GM12874 (cell line): ENCODE results near the gene SH3PXD2A.

Experiments used
- TF ChIP-seq, protein P1 (sequence below): IDR thresholded peaks from 2 replicates; pipeline ENCODE4 v1.5.1; 2011; ENCODE audit warnings: low read depth, mild to moderate bottlenecking, control low read depth, low read length, moderate library complexity; ENCODE audit not compliant: insufficient read depth

Gene SH3PXD2A

DNA sequence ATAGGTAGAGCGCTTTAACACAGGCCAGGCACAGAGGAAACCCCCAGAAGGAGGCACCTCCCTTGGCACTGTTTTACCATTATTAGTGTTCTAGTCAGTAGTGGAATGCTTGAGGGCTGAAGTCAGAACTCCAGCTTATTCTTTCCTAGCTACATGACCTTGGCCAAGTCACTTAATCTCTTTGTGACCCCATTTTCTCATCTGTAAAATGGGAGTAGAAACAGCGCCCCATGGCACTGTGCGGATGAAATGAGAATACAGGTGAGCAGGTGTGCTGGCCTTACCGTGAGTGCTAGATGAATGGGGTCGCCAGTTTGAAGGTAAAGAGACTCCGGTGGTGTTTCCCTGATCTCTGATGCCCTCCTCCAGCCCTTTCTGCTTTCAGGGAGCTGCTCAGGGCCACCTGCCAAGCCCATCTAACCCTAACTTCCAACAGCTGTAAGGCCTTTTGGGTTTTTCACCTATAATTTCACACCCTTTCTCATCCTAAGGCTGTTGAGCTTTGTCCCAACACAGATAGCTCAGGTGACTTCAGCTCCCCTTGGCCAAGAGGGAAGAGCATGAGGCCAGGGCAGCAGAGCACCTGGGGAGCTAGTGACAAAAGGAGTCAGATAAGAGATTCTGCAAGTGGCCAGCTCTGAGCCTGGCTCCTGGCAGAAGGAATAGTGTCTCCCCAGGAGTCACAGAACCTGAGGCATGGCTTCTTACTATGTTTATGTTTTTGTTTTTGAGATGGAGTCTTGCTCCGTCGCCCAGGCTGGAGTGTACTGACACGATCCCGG lies 76.8 kb downstream of the SH3PXD2A start:
- TF ChIP-seq, protein P1, sequence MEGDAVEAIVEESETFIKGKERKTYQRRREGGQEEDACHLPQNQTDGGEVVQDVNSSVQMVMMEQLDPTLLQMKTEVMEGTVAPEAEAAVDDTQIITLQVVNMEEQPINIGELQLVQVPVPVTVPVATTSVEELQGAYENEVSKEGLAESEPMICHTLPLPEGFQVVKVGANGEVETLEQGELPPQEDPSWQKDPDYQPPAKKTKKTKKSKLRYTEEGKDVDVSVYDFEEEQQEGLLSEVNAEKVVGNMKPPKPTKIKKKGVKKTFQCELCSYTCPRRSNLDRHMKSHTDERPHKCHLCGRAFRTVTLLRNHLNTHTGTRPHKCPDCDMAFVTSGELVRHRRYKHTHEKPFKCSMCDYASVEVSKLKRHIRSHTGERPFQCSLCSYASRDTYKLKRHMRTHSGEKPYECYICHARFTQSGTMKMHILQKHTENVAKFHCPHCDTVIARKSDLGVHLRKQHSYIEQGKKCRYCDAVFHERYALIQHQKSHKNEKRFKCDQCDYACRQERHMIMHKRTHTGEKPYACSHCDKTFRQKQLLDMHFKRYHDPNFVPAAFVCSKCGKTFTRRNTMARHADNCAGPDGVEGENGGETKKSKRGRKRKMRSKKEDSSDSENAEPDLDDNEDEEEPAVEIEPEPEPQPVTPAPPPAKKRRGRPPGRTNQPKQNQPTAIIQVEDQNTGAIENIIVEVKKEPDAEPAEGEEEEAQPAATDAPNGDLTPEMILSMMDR = no peak

DNA sequence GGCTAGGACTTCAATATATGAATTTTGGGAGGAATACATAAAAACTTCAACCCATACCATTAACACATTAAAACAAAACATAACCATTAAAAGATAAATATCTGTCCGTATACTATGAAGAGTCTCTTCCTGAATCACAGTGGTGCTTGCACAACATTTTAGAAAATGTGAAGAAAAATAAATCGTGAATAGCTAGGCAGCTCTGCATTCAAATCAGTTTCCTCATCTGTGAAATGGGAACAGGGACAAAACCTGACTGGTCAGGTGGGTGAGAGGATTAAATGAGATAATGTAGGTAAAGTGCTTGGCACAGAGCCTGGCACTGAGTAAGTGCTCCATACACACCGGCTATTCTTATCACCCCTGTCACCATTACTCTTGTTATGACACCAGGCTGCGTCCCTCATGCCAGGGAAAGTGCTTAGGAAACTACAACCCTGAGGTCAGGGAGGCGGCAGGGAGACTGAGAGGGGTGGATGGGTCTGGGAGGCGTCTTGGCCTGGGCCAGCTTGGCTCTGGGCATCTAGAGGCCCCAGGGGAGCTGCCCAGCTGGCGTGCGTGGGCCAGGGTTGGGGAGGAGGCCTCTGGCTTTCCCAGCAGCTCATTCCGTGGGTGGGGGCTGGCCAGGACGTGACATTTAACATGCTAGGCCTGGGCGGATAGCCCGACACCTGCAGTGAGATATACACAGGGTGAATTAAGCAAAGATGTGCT lies 78.3 kb downstream of the SH3PXD2A start:
- TF ChIP-seq, protein P1 = no peak

DNA sequence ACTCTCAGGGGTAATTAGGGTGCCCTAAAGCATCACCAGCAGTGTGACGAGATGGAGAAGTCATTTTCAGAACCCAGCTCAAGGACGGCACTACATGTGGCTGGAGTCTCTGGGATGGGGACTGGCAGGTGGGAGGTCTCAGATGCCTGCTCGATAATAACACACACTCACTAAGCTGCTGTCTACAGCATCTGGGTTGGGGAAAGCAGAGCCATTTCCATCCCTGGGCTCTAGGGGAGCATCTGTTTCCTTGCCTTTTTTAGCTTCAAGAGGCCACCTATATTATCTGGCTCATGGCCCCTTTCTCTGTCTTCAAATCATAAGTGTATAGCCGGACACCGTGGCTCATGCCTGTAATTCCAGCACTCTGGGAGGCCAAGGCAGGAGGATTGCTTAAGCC lies 79.6 kb downstream of the SH3PXD2A start:
- TF ChIP-seq, protein P1 = no peak

DNA sequence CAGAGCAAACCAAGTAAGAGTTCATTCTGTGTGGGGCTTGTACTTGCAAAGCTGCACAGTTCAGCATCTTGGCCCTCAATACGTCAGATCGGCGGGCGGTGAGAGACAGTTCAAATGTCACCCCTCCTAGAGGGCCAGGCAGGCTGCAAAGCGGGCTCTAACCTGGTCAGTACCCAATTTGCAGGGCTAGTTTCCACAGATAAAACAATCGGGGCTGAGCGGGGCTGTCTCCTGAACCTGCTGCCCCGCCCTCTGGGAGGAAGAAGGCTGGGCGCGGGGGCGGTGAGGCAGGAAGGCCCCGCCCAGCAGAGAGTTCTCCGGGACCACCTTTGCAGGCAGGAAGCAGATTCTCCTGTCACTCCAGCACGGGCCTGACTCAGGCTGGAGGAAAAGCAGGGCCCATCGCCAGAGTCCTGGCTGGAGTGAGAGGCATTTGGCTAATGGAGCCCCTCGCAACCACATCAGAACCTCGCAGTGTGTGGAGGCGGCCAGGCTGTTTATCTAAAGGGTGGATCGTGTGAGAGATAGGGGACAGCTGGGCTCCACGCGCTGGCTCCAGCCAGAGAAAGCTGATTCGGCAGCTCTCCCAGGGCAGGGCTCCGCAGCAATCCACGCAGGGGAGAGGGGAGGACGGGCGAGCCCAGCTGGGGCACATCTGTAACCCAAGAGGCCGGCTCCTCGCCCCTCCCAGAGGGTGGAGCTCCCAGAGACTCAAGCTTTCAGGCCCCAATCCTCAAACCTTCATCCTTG lies 83.1 kb downstream of the SH3PXD2A start:
- TF ChIP-seq, protein P1 = no peak

DNA sequence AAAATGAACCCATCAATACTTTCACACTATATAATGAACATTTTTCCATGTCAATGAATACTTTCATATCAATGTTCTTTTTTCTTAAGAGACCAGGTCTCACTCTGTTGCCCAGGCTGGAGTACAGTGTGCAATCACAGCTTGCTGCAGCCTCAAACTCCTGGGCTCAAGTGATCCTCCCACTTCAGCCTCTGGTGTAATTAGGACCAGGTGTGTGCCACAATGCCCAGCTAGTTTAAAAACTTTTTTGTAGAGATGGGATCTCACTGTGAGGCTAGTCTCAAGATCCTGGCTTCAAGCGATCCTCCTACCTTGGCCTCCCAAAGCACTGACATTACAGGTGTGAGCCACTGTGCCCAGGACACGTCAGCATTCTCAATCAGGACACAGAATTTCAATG lies 85.2 kb downstream of the SH3PXD2A start:
- TF ChIP-seq, protein P1 = no peak

DNA sequence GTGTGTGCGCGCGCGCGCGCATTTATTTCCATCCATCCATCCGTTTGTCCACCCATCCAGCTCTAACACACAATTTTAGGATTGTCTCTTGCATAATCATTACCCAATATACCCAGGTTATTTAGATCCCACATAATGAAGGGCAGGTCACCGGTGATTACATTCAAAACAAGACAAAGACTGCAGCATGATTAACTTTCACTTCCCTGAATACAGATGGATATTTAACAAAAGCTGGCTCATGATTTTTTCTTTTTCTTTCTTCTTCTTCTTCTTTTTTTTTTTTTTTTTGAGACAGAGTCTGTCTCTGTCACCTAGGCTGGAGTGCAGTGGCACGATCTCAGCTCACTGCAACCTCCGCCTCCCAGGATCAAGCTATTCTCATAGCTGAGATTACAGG lies 86.2 kb downstream of the SH3PXD2A start:
- TF ChIP-seq, protein P1 = no peak

DNA sequence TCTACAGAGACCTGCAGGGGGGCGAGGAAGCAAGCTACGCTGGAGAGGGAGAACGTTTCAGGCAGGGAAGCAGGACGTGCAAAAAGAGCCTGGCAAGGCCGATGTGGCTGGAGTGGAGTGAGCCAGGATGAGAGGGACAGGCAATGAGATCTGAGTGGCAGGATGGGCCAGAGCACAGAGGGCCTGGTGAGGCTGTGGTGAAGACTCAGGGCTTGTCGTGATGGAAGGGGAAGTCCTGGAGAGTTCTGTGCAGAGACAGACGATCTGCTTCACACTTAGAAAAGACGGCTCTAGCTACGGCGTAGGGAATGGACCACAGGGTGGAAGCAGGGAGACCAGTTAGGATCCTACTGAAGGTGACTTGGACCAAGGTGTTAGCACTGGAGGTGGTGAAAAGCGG lies 87.0 kb downstream of the SH3PXD2A start:
- TF ChIP-seq, protein P1 = no peak
